Hypothalamus (tissue), 51 donors: ENCODE data around the gene TMEM203.
"Not testable (repeated sequence)": the region's sequence is repeated elsewhere in the genome, so short reads cannot be mapped to it uniquely, and the experiment has no call there.

Experiments used
- DNase-seq, 51 donors: peaks; one replicate each; lab custom pipeline; 2025; lab: John Stamatoyannopoulos, UW

Gene TMEM203

GRCh38 chr9:137205126-137206069, at the start of gene TMEM203, which contains the start of gene NDOR1:
TMEM203 (minus strand) TSS chr9:137205648; CDS start chr9:137205414, 234 bp downstream.
NDOR1 (plus strand) TSS chr9:137205700; CDS start chr9:137205778, 78 bp downstream.
- peak; percentile 58 to 97 (median 88) for DNase-seq

- DNase-seq, result peak; percentile 44 to 98 (median 89)
Observed at GRCh38 chr9:137254624-137255447, 49.4 kb upstream of the TMEM203 start, which contains the start of gene NELFB. NELFB (plus strand) TSS chr9:137255327.

DNA sequence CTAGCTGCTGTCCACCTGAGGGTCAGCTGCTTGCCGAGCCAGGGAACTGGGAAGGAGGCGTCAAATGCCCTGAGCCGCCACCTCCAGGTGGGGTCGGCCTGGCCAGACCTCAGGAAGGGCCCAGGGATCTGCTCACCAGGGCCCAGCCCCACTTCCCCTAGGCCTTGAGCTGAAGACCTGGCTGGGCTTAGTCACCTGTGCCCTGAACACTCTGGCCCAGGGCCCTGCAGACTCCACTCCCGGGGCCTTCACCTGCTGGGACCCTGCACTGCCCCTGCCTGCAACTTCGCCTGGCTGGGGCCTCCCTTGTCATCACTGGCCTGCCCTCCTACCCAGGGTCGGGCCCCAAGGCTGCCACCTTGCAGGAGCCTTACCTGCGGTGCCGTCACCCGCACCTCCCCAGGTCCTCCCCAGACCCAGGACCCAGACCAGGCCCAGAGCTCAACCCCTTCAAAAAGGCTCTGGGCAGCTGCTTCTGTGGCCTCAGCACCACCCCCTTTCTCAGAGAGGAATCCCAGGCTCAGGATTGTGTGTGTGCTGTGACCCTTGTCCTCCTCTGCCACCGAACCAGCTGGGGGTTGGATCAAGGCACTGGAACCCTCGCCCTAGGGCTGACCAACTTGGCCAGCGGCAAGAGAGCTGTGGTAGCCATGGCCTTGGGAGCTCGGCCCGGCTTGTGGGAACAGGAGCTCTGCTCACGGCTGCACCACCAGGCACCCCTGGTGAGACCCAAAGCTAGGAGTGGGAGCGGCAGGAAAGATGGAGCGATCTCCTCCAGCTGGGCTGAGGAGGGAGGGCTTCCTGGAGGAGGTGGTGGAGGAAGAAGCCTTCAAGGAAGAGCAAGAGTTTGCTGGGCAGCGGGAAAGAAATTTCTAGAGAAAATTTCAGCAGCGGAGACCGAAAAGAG, 48.5 kb upstream of the TMEM203 start:
- DNase-seq, result no peak

DNA sequence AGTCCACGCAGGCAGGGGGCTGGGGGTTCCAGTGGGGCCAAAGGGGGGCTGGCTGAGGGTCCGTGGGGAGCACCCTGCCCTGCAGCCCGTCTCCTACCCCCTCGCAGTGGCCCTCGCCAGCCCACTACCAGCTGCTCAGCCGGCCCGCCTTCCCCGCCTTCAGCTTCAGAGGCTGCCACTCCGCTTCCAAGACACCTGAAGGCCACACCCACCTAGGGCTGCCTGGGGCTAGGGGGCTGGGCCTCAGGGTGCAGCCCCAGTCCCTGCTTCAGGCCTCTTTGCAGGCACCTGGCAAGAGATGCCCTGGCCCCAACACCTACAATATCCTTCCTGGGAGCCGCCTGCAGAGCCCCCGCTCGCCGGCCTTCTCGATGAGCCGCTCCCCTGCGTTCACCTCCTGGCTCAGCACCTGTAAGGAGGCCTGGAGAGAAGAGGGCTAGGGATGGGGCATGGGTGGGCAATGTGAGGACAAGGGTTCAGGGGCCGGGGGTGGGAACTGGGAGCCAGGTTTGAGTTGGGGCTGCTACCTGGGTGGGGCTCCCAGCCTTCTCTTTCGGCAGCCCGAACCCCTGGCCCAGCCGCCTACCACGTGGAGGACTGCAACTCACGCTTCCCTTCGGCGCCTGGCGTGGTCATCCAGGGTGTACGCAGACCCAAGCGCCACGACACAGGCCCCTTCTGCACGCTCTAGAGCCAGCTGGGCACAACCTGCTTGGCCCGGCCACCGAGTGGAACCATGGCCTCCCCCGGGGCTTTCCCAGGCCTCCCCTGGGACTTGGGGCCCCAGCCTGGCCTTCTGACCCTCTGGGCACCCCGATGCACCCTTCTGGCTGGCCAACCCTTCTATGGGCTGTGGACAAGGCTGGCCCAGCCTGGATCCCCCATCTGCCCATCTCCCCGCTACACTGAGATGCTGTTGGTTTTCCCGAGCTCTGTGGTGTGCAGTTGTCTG, 47.4 kb upstream of the TMEM203 start:
- DNase-seq, result no peak

DNA sequence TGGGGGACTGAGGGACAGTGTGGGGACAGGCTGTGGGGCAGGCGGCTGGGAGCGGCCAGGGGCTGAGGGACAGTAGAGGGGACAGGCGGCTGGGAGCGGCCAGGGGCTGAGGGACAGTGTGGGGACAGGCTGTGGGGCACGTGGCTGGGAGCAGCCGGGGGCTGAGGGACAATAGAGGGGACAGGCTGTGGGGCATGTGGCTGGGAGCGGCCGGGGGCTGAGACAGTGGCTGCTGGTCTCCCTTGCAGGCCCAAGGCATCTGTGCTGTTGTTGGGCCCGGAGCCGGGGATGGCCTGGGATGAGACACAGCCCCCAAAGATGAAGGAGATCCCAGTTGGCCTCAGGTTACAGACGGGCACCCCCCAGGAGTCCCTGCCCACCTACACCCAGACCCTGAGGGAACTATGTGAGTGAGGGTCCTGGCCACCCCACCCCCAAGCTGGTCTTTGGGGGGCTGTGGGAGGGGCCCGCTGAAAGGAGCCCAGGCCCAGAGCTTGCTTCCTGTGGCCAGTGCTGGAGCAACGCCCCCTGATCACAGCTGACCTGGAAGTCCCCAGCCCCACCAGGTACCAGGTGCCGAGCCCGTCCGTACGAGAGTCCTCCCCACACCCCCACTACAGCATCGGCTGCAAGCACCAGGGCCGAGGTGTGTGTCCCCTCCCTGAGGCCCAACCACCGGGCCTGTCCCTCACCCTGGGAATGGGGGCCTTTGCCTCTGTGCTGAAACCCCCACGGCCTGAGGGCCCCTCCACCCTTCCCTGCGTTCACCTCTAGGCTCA, 46.2 kb upstream of the TMEM203 start:
- DNase-seq, result no peak

DNA sequence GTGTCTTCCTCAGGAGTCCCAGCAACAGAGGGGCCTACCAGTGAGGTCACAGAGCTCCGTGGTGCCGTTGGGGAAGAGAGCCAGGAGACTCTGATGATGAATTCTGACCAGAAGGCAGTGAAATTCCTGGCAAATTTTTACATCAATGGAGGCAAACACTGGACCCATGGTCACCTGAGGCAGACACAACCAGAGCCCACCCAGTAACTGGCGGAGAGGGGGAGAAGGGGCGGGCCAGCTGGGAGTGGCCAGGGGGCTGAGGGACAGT, 45.7 kb upstream of the TMEM203 start, which contains the start of gene STPG3:
TSS of gene STPG3 (plus strand) at position 93 of the 268 bp plus-strand sequence. CDS start at position 94, 1 bp downstream.
- DNase-seq, result no peak

- no peak for DNase-seq
Observed at GRCh38 chr9:137250329-137251193, 45.1 kb upstream of the TMEM203 start.

DNA sequence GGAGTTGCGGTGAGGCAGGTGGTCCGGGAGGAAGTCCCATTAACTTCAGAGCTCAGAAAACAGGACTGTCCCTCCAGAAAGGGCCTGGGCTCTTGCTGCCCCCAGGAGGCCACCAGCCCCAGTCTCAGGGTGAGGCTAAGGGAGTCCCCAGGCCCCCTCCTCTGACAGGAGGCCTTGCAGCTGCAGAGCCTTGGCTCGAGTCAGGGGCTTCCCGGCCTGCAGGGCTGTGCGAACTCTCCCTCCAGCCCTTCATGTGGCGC, 42.4 kb upstream of the TMEM203 start:
- no peak for DNase-seq

- DNase-seq, result no peak
Observed at GRCh38 chr9:137247135-137247915, 41.9 kb upstream of the TMEM203 start.

DNA sequence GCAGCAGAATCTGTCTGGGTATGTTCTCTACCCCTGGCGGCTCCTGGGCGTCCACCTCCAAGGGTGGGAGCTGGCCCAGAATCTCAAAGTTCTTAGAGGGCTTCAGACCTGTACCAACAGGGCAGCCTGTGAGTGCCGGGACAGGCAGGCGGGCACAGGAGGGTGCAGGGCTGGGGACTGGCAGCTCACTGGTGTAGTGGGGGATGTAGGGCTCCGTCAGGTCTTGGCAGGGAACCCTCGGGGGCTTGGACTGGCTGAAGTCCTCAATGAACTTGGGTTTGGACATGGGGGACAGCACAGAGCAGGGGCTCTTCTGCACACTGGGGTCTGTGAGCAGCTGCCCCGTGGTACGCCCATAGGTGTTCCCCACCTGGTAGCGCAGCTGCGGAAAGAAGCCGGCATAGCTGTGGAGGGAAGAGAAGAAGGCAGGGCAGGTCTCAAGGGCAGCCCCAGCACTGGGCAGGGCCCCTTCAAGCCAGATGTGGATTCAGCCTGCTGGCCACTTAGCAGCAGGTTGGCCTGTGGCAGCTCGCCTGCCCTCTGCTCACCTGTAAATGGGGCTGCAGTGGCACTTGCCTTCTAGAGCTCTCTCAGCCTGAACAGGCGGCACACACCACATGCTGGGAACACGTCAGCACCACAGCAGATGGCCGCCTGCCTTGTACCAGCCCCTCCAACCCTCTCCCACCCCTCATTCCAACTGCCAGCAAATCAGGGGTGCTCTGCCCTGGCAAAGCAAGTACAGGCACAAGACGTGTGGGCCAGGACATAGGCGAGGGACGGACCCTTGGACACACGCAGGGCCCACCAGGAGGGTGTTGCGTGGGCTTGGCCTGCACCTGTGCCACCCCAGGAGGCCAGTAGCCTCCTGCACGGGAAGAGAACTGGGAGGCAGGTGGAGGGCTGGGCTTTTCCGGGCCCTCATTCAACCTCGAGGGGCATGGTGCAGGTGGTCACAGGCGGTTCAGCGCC, 40.3 kb upstream of the TMEM203 start:
- DNase-seq, result no peak

GRCh38 chr9:137244486-137245449, 39.3 kb upstream of the TMEM203 start:
- DNase-seq, result no peak

- DNase-seq, result no peak
Observed at GRCh38 chr9:137243626-137244485, 38.4 kb upstream of the TMEM203 start.

DNA sequence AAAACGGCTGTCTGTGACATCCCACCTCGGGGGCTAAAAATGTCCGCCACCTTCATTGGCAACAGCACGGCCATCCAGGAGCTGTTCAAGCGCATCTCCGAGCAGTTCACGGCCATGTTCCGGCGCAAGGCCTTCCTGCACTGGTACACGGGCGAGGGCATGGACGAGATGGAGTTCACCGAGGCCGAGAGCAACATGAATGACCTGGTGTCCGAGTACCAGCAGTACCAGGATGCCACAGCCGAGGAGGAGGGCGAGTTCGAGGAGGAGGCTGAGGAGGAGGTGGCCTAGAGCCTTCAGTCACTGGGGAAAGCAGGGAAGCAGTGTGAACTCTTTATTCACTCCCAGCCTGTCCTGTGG, 37.8 kb upstream of the TMEM203 start:
- DNase-seq, result not testable (repeated sequence)
